Measurements from ENCODE around the gene GNPAT. TPM values are rescaled to one million over a fixed set of nuclear protein-coding genes. Genes with fewer than 3 reads are reported as not detected.

Gene GNPAT
- total RNA-seq, 3 donors from 2014 or later: 31.7 to 45.8 (median 32.7) TPM

GRCh38 chr1:231214918-231215680 is 25.9 kb upstream of the GNPAT start:
- no peaks in the 10 kb centered on the region for H3K9me3 ChIP-seq
- peaks cover 14% of the 10 kb centered on the region for H3K4me1 ChIP-seq (ENCODE audit: low read depth)
- intact Hi-C loops (cut with DNase I, micrococcal nuclease): loop anchor here in 1 of 2 donors (5.0 kb wide), 1 partner anchor 298 kb away; no protein-coding TSS in a partner anchor
- H3K36me3 ChIP-seq (ENCODE audit: low read depth): no peaks in the 10 kb centered on the region
- no peak overlapping the region for H3K4me3 ChIP-seq
- DNase-seq (no peak), ATAC-seq (no peak)
- TF ChIP-seq CTCF (IDR thresholded peaks at IDR 0.05): no peak

DNA sequence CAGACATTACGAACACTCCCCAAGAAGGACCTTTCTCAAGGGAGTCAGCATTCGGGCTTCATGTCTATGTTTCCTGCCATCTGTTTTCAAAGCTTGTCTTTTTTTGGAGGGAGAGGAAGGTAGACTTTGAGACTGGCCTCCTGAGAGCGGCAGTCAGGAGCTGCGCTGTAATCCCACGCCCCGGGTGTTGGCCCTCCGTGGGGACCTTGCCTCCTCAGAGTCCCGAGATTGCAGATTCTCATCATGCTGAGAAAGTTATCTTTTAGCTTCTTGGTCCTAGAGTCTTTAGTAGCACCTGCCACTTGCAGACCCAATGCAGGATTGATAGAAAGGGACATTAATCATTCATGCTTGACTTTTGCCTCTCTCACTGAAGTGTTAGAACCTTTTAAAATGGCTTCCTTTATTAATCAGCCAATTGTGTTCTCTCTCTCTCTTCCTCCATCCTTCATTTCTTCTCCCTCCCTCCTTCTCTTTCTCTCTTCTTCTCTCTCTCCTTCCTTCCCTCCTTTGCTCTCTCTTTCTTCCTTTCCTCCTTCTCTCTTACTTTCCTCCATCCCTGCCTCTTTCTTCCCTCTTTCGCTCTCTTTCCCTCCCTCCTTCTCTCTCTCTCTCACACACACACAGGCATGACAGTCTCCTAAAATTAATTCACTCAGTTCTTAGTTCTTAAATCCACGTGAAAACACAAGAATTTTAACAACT is 25.2 kb upstream of the GNPAT start:
- H3K36me3 ChIP-seq (ENCODE audit: low read depth): no peaks in the 10 kb centered on the region
- H3K9me3 ChIP-seq: no peaks in the 10 kb centered on the region
- H3K4me1 ChIP-seq (ENCODE audit: low read depth): peaks cover 14% of the 10 kb centered on the region
- H3K4me3 ChIP-seq: no peak overlapping the region
- intact Hi-C loops (cut with DNase I, micrococcal nuclease): no loop called here
- ATAC-seq (no peak), DNase-seq (no peak)
- no peak for TF ChIP-seq CTCF (IDR thresholded peaks at IDR 0.05)

- intact Hi-C loops (cut with DNase I, micrococcal nuclease): no loop called here
- peak; percentile 90 for ATAC-seq
- peak in 2 of 3 donors; percentile 63 to 72 for DNase-seq
Observed at GRCh38 chr1:231216498-231216897, 24.5 kb upstream of the GNPAT start.

DNA sequence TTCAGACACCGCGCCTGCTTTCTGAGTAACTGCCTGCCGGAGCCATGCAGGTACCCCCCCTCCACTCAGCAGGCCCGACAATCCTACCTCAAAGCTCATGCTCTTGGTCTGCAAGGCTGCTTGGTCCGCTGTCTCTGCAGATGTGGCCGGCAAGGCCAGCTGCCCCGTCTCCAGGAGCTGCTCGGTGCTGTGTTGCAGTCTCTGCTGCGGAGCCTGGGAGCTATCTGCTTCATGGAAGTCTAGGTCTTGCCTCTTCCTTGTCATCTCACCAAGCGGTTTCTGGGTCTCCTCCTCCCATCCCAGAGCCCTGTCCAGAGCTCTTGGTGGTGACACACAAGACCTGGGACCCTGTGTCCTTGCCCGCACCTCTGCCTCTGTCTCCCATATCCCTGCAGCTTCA is 24.0 kb upstream of the GNPAT start:
- H3K4me3 ChIP-seq: no peak overlapping the region
- ATAC-seq (no peak), DNase-seq (no peak)
- no peaks in the 10 kb centered on the region for H3K9me3 ChIP-seq
- intact Hi-C loops (cut with DNase I, micrococcal nuclease): no loop called here
- H3K36me3 ChIP-seq (ENCODE audit: low read depth): no peaks in the 10 kb centered on the region
- H3K4me1 ChIP-seq (ENCODE audit: low read depth): peaks cover 8% of the 10 kb centered on the region
- no peak for TF ChIP-seq CTCF (IDR thresholded peaks at IDR 0.05)

More at GRCh38 chr1:231216498-231216897, 24.5 kb upstream of the GNPAT start:
- H3K4me3 ChIP-seq: no peak overlapping the region
- no peaks in the 10 kb centered on the region for H3K36me3 ChIP-seq (ENCODE audit: low read depth)
- H3K4me1 ChIP-seq (ENCODE audit: low read depth): peaks cover 11% of the 10 kb centered on the region
- no peaks in the 10 kb centered on the region for H3K9me3 ChIP-seq
- no peak for TF ChIP-seq CTCF (IDR thresholded peaks at IDR 0.05)

GRCh38 chr1:231218078-231218477 is 22.9 kb upstream of the GNPAT start:
- Histone ChIP-seq H3K4me1 (ENCODE audit: low read depth) (peaks cover 6% of the 10 kb centered on the region), H3K9me3 (no peaks in the 10 kb centered on the region), H3K36me3 (ENCODE audit: low read depth) (no peaks in the 10 kb centered on the region), H3K4me3 (no peak overlapping the region)
- intact Hi-C loops (cut with DNase I, micrococcal nuclease): no loop called here
- no peak for DNase-seq
- no peak for ATAC-seq
- no peak for TF ChIP-seq CTCF (IDR thresholded peaks at IDR 0.05)

All from mucosa of descending colon (tissue), 3 donors.